ENCODE results near the gene SNTA1.
"Not testable (repeated sequence)": the region's sequence is repeated elsewhere in the genome, so short reads cannot be mapped to it uniquely, and the experiment has no call there.

The SNTA1 gene

GRCh38 chr20:33423875-33424274, 19.7 kb downstream of the SNTA1 start:
- not testable (repeated sequence) for DNase-seq

- DNase-seq, result peak; percentile 82
Observed at GRCh38 chr20:33423141-33423834, 20.3 kb downstream of the SNTA1 start.

GRCh38 chr20:33419140-33419974, 24.2 kb downstream of the SNTA1 start:
- DNase-seq, result peak; percentile 69

- no peak for DNase-seq
Observed at GRCh38 chr20:33418033-33418432, 25.5 kb downstream of the SNTA1 start.

GRCh38 chr20:33415948-33416347, 27.6 kb downstream of the SNTA1 start:
- no peak for DNase-seq

- DNase-seq, result no peak
Observed at GRCh38 chr20:33412484-33412838, 31.1 kb downstream of the SNTA1 start.

GRCh38 chr20:33411711-33412483, 31.7 kb downstream of the SNTA1 start:
- DNase-seq, result no peak

- DNase-seq, result no peak
Observed at GRCh38 chr20:33411242-33411641, 32.3 kb downstream of the SNTA1 start.

- DNase-seq, result no peak
Observed at GRCh38 chr20:33410081-33410742, 33.4 kb downstream of the SNTA1 start.

GRCh38 chr20:33408716-33409654, 34.6 kb downstream of the SNTA1 start:
- DNase-seq, result no peak

- no peak for DNase-seq
Observed at GRCh38 chr20:33408313-33408712, 35.2 kb downstream of the SNTA1 start.

GRCh38 chr20:33407796-33408195, 35.8 kb downstream of the SNTA1 start:
- DNase-seq, result no peak

GRCh38 chr20:33407251-33407650, 36.3 kb downstream of the SNTA1 start:
- DNase-seq, result no peak

- DNase-seq, result no peak
Observed at GRCh38 chr20:33404281-33404680, 39.3 kb downstream of the SNTA1 start.

- DNase-seq, result no peak
Observed at GRCh38 chr20:33401921-33402369, 41.6 kb downstream of the SNTA1 start.

GRCh38 chr20:33401184-33401920, 42.2 kb downstream of the SNTA1 start, which contains the start of gene CDK5RAP1:
Gene CDK5RAP1 (minus strand): TSS chr20:33401519. CDS start chr20:33397064, 4,455 bp downstream.
- peak; percentile 92 for DNase-seq

- DNase-seq, result no peak
Observed at GRCh38 chr20:33400812-33401183, 42.8 kb downstream of the SNTA1 start.

- no peak for DNase-seq
Observed at GRCh38 chr20:33399924-33400323, 43.6 kb downstream of the SNTA1 start.

- DNase-seq, result no peak
Observed at GRCh38 chr20:33394718-33395117, 48.8 kb downstream of the SNTA1 start.

- DNase-seq, result no peak
Observed at GRCh38 chr20:33393609-33394008, 50.0 kb downstream of the SNTA1 start.

All from femur (tissue), 1 donor.